HG03442 (cell line): ENCODE data around the gene CNTLN.
A peak's percentile ranks its signal among the peaks of the same experiment; 100 is the strongest.
"Not testable (repeated sequence)": the region's sequence is repeated elsewhere in the genome, so short reads cannot be mapped to it uniquely, and the experiment has no call there.

Experiments
- ATAC-seq: cut with Tn5 transposase; IDR thresholded peaks from one replicate; pipeline ENCODE4 v1.9.1; 2021; ENCODE audit warnings: mild to moderate bottlenecking, moderate library complexity; ENCODE audit not compliant: unreplicated experiment

CNTLN gene

GRCh38 chr9:17401858-17402257 lies 267.0 kb downstream of the CNTLN start:
- no peak for ATAC-seq

GRCh38 chr9:17402309-17402708 lies 267.5 kb downstream of the CNTLN start:
- no peak for ATAC-seq

GRCh38 chr9:17403539-17403938 lies 268.7 kb downstream of the CNTLN start:
- ATAC-seq, result no peak

GRCh38 chr9:17414986-17415385 lies 280.1 kb downstream of the CNTLN start:
- no peak for ATAC-seq

- ATAC-seq, result no peak
Observed at GRCh38 chr9:17422994-17423680, 288.3 kb downstream of the CNTLN start.

GRCh38 chr9:17423681-17424011 lies 288.8 kb downstream of the CNTLN start:
- no peak for ATAC-seq

- no peak for ATAC-seq
Observed at GRCh38 chr9:17425384-17425783, 290.5 kb downstream of the CNTLN start.

- no peak for ATAC-seq
Observed at GRCh38 chr9:17433526-17433925, 298.7 kb downstream of the CNTLN start.

GRCh38 chr9:17436854-17437253 lies 302.0 kb downstream of the CNTLN start:
- no peak for ATAC-seq

GRCh38 chr9:17437813-17438212 lies 303.0 kb downstream of the CNTLN start:
- no peak for ATAC-seq

GRCh38 chr9:17445126-17445525 lies 310.3 kb downstream of the CNTLN start:
- ATAC-seq, result not testable (repeated sequence)

GRCh38 chr9:17453751-17454150 lies 318.9 kb downstream of the CNTLN start:
- no peak for ATAC-seq

- peak; percentile 66 for ATAC-seq
Observed at GRCh38 chr9:17462869-17463464, 328.1 kb downstream of the CNTLN start.

- ATAC-seq, result no peak
Observed at GRCh38 chr9:17470036-17470813, 335.4 kb downstream of the CNTLN start.

GRCh38 chr9:17472126-17472525 lies 337.3 kb downstream of the CNTLN start:
- ATAC-seq, result no peak

- no peak for ATAC-seq
Observed at GRCh38 chr9:17476401-17476800, 341.6 kb downstream of the CNTLN start.

GRCh38 chr9:17477816-17478215 lies 343.0 kb downstream of the CNTLN start:
- ATAC-seq, result no peak

GRCh38 chr9:17480966-17481365 lies 346.1 kb downstream of the CNTLN start:
- no peak for ATAC-seq

- ATAC-seq, result no peak
Observed at GRCh38 chr9:17481565-17481964, 346.7 kb downstream of the CNTLN start.

- no peak for ATAC-seq
Observed at GRCh38 chr9:17484906-17485305, 350.1 kb downstream of the CNTLN start.

- no peak for ATAC-seq
Observed at GRCh38 chr9:17486396-17486795, 351.6 kb downstream of the CNTLN start.

GRCh38 chr9:17487467-17487866 lies 352.6 kb downstream of the CNTLN start:
- no peak for ATAC-seq
